Measurements from ENCODE around the gene TRIOBP.

The TRIOBP gene

DNA sequence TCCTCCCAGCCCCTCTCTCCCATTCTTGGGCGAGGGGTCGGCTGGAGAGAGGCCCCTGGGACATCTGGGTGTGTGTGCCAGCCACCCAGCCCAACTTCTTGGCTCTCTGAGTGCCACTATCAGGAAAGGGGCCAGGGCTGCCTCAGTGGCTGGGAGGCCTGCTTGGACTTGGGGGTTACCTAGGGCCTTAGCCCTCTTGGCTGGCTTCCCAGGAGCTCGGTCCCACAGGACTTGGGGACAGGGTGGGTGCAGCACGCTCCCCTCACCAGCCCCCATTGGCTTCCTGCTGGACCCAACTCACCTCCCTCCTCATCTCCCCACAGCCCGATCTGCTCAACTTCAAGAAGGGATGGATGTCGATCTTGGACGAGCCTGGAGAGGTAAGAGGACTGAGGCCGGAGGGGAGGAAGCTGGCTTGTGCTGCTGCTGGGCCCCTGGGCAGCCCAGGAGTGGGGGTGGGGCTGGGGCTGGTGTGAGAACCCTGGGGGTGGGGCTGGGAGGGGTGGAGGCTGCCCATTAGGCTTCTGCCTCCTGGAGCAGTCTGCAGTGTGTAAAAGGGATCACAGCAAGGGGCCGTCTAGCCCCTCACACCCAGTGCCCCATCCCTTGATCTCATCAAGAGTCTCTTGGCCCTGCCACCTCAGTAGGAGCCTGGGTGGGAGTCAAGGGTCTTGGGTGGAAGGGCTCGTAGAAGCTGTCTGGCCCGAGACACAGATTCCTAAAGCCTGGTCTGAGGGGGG lies 54.8 kb downstream of the TRIOBP start:
- DNase-seq, result no peak

DNA sequence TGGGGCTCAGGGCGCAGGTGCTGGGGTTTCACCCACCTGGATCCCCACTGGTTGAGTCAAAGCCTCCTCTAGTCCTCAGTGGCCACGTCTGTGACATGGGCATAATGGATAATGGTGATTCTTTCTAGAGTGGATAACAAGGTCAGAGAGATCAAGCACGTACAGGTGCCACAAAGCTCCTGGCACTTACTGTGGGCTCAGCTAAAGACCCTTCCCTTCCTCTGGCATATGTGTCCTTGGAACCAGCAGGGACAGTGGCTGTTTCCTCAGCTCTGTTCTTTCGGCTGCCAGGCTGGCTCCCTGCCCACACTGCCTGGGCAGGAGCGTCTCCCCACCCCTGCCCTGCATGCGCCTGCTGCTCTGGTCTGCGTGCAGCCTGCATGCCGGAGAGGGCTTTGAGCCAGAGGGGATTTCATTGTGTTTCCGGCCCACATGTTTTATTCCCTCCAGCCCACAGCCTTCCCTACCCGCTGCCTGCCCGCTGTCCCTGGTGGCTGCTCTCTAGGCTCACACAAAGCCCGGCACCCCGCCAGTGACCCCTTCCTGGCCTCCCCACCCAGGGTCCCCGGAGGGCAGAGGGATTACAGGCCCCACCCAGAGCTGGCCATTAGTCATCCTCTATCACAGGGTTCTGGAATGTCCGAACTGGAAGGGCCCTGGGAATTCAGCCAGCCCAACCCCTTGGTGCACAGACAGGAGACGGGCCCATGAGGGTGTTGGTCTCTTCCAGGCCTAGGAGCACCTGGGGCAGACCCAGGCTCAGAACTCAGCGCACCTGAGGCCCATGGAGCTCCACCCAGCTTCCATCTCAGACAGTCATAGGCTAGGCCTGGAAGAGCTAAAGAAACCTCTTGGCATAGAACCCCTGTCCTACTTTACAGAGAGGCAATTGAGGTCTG lies 55.6 kb downstream of the TRIOBP start:
- no peak for DNase-seq

DNA sequence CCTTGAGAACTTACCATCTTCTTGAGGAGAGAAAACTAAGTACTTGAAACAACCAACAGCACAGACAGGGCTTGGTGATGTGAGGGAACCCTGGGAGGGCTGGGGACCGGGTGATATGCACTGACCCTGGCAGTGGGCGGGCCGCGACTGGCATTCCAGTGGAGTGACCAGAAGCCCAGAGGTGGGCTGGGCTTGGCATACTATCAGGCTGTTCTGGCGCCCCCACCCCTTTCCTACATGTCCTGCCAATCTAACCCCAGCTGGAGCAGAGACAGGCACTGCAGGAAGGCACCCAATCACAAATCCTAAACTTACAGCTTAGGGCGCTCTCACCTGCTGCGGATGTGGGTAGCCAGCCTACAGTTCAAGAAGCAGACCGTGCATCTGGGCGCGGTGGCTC lies 56.9 kb downstream of the TRIOBP start:
- DNase-seq, result no peak

DNA sequence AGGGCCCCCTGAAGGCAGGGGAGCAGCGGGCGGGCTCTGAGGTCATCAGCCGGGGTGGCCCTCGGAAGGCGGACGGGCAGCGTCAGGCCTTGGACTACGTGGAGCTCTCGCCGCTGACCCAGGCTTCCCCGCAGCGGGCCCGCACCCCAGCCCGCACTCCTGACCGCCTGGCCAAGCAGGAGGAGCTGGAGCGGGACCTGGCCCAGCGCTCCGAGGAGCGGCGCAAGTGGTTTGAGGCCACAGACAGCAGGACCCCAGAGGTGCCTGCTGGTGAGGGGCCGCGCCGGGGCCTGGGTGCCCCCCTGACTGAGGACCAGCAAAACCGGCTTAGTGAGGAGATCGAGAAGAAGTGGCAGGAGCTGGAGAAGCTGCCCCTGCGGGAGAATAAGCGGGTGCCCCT lies 60.8 kb downstream of the TRIOBP start:
- no peak for DNase-seq

DNA sequence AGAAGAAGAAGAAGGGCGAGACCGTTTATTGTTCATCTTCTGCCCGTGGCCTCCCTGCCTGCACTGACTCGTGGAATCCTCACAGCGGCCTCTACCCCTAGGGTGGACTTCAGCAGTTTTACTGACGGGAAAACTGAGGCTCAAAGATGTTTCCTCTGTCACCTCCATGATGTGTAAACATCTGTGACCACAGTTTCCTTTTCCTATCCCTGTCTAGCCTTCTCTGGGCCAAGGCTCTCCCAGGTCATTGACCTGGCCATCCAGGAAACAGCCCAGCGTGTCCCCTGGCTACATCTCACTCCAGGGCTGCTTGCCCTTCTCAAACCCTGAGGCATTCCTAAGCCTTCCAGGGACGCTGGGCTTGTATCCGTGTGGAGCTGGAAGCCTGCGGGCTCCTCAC lies 61.8 kb downstream of the TRIOBP start:
- DNase-seq, result no peak

DNA sequence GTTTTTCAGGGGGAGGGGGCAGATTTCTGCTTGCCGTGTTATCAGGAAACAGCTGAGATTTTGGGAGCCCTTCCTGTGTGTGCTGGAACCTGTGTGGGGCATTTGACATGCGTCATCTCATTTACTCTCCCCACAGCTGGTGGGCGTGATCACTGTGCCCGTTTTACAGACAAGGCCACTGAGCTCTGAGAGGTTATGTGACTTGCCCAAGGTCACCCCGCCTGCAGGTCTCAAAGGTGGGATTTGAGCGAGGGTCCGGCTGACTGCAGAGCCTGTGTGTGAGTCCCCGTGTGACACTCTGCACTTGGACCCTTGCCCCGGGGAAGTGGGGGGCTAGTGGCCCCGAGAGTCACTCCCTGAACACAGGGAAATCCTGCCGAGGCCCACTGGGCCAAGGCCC lies 62.4 kb downstream of the TRIOBP start:
- DNase-seq, result no peak

DNA sequence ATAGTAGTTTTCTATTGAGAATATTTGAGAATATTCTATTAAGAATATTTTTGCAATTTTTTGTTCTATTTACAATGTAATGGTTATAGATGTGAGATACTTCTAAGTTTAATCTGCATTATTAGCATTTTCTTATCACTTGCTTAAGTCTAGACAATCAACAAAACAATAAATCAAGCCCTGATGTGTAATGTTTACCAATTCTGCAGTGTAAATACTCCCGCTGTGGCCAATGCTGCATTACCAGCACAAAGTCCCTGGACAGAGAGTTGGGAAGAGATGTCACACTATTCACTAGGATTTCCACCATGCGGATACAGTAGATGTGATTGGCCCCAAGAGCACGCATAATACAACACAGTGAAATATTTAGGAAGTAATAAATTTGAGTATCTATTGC lies 63.3 kb downstream of the TRIOBP start:
- DNase-seq, result no peak

DNA sequence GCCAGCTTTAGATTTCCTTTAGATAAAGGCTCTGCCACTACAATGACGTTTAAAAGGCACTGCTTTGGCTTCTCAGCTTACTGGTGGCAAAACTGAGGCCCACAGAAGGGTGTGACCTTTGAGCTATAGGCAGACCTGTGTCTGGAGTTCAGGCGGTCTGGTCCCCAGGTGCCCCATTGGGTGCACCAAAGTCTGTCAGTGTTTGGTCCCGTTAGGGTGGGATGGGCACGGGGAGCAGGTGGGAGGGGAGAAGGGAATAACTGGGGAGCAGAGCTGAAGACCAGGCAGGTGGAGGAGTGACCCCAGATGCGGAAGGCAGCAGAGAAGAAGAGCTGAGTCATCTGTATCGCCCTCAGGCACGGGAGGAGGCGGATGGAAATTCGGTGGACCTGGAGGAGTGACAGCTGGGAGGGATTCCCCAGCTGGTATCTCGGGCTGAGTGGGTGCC lies 65.6 kb downstream of the TRIOBP start:
- no peak for DNase-seq

DNA sequence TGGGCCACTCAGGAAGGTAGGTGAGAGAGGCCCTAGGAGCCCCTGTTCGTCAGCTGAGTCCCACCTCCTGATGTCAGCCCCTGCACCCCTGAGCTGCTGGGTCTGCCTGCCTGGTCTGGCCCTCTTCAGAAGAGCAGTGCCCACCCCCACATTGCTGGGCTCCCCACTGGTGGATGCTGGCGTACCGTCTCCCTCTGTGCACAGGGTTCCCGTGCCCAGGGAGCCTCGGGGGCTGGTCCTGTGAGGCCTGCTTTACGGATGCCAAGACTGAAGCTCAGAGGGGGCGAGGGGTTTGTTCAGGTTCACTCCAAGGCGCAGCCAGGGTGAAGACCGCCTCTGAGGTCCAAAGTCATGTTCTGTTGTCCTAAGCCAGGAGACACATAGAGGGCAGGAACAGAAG lies 66.2 kb downstream of the TRIOBP start:
- no peak for DNase-seq

DNA sequence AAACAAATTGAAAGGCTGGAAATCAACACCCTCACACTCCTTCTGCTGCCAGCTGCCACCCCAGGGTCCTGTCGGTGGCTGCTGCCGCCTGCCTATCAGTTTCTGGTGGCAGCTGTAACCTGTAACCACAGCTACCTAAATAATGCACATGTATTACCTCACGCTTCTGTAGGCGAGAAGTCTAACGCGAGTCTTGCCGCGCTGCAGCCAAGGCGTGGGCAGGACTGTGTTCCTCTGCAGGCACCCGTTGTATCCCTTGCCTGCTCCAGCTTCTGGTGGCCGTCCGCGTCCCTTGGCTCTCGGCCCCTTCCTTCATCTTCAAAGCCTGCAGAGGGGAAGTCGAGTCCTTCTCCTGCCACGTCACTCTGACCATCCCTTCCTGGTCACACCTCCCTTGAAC lies 66.8 kb downstream of the TRIOBP start:
- DNase-seq, result no peak

DNA sequence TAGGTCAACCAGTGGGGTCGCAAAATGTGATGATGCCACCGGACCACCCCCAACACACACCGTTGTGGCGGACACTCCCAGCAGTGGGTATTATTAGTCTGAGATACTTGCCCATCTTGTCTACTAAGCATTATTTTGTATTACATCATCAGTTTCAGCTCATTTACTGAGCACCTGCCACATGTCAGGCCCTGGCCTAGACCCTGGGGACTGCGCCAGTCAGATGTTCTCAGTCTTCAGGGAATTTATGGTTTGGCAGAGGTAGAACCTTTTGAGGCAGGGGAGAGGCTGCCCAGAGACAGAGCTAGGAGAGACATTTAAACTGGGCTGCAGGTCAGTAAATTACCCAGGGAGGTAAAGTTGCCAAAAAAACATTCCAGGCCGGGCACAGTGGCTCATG lies 67.8 kb downstream of the TRIOBP start:
- no peak for DNase-seq

DNA sequence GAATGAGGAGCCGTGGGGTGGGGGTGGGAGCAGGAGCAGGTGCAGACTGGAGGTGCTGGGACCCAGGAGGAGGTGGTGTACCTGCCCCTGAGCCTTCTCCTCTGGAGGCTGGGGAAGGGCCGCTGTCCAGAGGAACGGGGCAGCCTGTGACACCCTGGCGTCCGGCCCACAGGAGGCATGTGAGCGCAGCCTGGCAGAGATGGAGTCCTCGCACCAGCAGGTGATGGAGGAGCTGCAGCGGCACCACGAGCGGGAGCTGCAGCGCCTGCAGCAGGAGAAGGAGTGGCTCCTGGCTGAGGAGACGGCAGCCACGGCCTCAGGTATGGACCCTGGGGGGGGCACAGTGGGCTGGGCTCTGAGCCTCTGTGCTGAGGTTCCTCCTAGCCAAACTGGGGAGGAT lies 68.7 kb downstream of the TRIOBP start:
- DNase-seq, result no peak

DNA sequence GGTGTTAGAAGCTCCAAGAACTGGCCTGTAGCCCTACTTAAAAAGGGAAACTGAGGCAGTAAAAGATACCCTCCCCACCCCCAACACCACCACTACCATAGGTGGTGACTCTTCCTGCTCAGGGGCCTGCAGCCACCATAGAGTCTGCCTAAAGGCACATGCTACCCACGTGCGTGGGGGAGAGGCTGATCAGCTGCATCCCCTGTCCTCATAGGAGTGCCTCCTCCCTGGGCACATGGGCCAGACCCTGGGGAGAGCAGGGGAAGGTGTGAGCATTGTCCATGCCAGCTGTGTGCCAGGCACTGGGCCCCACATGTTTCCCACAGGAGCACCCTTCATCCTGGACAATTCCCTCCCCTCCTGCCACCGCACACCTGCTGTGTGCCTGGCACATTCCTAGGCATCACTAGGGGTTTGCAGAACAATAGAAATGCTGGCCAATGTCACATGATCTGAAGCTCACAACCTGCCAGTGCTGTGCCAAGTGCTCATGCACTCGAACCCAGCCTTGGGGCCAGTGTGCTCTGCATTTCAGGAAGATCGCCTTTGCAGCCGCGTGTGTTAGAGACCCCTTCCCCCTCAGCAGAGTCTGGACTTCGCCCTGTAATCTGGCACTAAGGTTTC lies 69.2 kb downstream of the TRIOBP start:
- DNase-seq, result no peak

DNA sequence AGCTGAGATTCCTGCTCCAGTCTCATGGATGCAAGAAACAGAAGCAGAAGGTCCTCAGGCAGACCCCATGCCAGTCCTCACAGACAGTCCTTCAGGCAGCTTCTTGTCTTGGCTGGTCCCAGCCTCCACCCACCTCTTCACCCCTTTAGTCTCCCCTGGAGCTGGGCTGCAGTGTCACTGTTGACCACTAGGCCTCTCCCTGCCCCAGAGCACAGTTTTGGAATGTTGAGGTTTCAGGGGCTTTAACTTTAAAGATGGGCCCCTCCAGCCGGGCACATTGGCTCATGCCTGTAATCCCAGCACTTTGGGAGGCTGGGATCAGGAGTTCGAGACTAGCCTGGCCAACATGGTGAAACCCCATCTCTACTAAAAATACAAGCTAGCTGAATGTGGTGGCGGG lies 71.4 kb downstream of the TRIOBP start:
- DNase-seq, result no peak

DNA sequence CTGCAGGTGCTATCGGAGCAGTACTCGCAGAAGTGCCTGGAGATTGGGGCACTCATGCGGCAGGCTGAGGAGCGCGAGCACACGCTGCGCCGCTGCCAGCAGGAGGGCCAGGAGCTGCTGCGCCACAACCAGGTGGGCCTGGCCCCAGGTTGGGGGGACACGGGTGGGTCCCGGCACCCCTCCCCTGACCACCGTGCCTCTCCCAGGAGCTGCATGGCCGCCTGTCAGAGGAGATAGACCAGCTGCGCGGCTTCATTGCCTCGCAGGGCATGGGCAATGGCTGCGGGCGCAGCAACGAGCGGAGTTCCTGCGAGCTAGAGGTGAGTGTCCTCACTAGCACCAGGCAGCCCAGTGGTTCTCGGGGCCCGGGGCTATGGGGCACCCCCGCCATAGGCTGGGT lies 72.2 kb downstream of the TRIOBP start:
- DNase-seq, result no peak

DNA sequence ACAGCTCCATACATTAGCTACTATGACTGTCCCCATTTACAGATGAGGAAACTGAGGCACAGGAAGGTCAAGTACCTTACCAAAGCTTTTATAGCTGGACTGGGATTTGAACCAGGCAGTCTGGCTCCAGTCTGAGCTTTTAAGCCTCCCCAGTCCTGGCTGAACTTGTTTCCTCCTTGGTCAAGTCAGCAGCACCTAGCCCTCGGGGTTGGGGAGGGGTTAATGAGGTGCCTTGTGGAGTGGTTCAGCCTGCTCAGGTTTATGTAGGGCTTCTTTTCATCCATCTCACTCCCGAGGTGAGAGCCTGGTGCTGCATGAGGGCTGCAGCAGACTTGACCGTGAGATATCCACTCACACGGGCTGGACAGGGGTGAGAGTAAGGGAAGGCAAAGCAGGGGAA lies 74.2 kb downstream of the TRIOBP start:
- no peak for DNase-seq

DNA sequence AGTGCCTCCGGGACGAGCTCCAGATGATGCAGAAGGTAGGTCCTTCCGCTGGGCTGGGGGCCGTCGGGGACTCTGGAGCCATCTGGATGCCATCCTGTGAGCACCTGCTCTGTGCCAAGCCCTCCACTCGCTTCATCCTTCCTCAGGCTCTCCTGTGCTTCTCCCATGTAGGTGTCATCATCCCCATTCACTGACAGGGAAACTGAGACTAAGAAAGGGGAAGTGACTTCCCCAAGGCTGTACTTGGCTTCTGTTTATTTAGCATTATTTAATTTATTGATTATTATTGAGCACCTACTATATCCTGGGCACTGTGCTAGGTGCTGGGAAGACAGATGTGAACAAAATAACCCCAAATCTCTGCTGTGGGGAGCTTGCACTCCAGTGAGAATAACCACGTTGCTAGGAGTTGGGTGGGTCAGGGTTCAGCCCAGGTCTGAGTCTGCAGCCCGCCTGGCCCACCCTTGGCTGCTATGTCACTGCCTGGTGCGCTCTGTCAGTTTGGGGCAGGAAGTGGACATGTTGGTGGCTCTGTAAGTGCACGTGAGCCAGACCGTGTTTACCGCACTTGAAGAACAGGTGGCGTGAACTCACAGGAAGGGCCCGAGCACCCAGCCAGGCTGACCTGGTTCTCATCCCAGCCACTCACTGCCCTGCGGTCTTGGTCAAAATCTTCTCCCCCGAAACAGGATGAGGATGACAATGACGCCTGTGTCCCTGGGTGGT lies 75.0 kb downstream of the TRIOBP start:
- DNase-seq, result no peak

DNA sequence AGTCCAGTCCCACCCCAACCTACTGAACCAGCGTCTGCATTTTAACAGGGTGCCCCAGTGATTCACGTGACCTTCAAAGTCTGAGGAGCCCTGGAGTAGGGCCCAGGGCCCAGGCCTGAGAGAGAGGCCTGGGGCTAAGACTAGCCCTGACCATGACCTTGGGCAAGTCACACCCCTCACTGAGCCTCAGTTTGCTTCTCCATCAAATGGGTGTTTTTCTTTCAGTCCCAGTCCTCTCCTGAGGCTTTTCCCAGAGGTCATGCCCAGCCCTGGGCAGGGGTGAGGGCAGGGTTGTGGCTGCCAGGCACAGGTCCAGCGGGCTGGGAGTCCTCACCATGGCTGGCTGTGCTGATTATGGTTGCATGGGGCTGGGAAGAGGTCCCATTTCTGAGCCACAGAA lies 77.9 kb downstream of the TRIOBP start:
- no peak for DNase-seq

DNA sequence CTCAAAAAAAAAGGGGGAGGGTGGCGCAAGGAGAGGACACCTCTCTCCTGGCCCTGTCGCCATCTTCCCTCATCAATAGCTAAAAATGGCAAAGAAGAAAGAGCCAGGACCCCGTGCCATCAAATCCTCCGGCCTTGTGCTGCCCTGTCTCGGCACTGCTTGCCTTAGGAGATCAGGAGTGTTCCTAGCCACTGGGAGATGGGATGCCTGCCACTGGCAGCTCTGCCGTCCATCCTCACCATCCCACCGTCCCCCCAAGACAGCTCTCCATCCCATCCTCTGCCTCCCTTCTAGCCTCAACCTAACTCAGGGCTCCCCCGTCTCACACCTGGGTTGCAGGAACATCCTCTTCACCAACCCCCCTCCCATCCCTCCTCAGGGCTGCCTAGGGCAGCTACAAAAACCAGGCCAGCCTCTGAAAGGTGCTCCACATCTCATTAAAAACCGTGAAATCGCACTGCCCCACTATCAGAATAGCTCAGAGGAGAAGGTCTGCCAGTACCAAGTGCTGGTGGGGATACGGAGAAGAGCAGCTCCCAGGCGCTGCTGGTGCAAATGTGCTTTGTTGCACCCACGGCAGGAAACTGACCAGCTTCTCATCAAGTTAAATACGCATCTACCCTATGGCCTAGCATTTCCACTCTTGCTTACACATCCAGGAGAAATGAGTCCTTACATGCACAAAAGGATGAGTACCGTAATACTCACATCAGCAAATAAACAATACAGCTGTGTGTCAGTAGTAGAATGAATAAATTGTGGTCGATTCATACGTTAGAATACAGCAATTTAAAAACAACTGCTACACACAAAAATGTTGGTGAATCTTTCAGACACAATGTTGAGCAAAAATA lies 79.2 kb downstream of the TRIOBP start:
- DNase-seq, result no peak

DNA sequence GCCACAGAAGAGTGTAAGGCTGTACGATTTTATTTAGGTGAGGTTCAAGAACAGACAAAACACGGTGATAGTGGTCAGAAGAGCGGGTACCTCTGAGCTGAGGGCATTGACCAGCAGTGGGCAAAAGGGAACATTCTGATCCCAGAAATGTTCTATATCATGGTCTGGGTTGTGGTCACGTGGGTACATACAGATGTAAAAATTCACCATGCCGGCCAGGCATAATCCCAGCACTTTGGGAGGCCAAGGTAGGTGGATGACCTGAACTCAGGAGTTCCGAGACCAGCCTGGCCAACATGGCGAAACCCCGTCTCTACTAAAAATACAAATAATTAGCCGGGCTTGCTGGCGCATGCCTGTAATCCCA lies 79.8 kb downstream of the TRIOBP start:
- no peak for DNase-seq

DNA sequence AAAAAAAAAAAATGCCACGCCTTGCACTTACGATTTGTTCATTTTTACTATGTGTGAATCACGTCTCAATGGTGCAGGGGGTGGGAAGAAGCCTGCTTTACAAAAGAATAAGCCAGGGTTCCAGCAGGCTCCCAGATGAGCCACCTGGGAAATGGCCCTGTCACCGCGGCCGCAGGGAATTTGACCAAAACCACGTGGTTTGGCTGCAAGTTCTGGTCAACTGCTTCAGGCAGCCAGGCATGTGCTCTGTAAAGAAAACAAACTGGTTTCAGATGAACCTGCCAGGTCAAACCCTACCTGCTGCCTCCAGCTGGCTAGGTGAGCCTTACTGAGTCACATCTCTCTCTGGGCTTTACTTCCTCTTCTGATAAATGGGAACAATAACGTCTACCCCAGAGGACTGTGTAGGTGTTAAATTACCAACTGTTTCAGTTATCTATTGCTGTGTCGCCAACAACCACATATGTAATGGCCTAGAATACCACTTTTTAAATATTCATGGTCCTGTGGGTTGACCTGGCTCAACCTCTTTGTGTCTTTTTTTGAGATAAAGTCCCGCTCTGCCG lies 80.4 kb downstream of the TRIOBP start:
- DNase-seq, result no peak
